Loucy (cell line): ENCODE data around the gene METTL18.

Experiments used
- H2AFZ ChIP-seq: fragments of 200-600 bp; sonication (generic); 2 replicates; pipeline ENCODE4 v1.6.0; 2016; ENCODE audit warnings: antibody characterized with exemption, mild to moderate bottlenecking, low read length, moderate library complexity
- H3F3A ChIP-seq: fragments of 200-600 bp; 2 replicates; pipeline ENCODE4 v1.6.0; 2016; ENCODE audit warnings: antibody characterized with exemption, low read depth, mild to moderate bottlenecking
- H3K27me3 ChIP-seq: fragments of 200-600 bp; sonication (generic); 2 replicates; pipeline ENCODE4 v1.6.1; 2014; ENCODE audit warnings: low read length, mild to moderate bottlenecking; ENCODE audit not compliant: insufficient read depth, poor library complexity, severe bottlenecking
- H3K36me3 ChIP-seq: fragments of 200-600 bp; sonication (generic); 2 replicates; pipeline ENCODE4 v1.6.1; 2016; ENCODE audit warnings: low read length; ENCODE audit not compliant: insufficient read depth
- H3K4me1 ChIP-seq: fragments of 200-600 bp; sonication (generic); 2 replicates; pipeline ENCODE4 v1.5.1; 2014; ENCODE audit warnings: low read length, mild to moderate bottlenecking; ENCODE audit not compliant: insufficient read depth, poor library complexity, severe bottlenecking
- H3K4me2 ChIP-seq: fragments of 200-600 bp; sonication (generic); 2 replicates; pipeline ENCODE4 v1.6.0; 2014; ENCODE audit warnings: antibody characterized with exemption, low read length, low read depth, mild to moderate bottlenecking; ENCODE audit not compliant: poor library complexity, severe bottlenecking
- H3K4me3 ChIP-seq: fragments of 200-600 bp; sonication (generic); 2 replicates; pipeline ENCODE4 v1.5.1; 2014; ENCODE audit warnings: low read length, mild to moderate bottlenecking, mixed read lengths; ENCODE audit not compliant: poor library complexity, severe bottlenecking
- H3K79me2 ChIP-seq: fragments of 200-600 bp; sonication (generic); 2 replicates; pipeline ENCODE4 v1.6.1; 2014; ENCODE audit warnings: low read length; ENCODE audit not compliant: insufficient read depth
- H3K9ac ChIP-seq: fragments of 200-600 bp; sonication (generic); 2 replicates; pipeline ENCODE4 v1.6.0; 2014; ENCODE audit warnings: mild to moderate bottlenecking, low read depth, low read length, moderate library complexity; ENCODE audit not compliant: poor library complexity, severe bottlenecking
- H3K9me2 ChIP-seq: fragments of 200-600 bp; sonication (generic); replicated peaks from 2 replicates; pipeline ENCODE4 v1.6.1; 2016; ENCODE audit warnings: low read depth, low read length, mixed read lengths
- H3K9me3 ChIP-seq: fragments of 200-600 bp; sonication (generic); 2 replicates; pipeline ENCODE4 v1.6.1; 2014; ENCODE audit warnings: mild to moderate bottlenecking, antibody characterized with exemption, low read length, low read depth; ENCODE audit not compliant: insufficient read depth
- H4K20me1 ChIP-seq: fragments of 200-600 bp; sonication (generic); 2 replicates; pipeline ENCODE4 v1.6.0; 2014; ENCODE audit warnings: antibody characterized with exemption, low read length, mild to moderate bottlenecking; ENCODE audit not compliant: insufficient read depth, poor library complexity, severe bottlenecking
- CTCF ChIP-seq: fragments of 200-600 bp; sonication (generic); conservative IDR thresholded peaks from 2 replicates; pipeline ENCODE4 v1.5.1; 2014; ENCODE audit warnings: mild to moderate bottlenecking, antibody characterized with exemption, low read length
- EZH2phosphoT487 ChIP-seq: fragments of 200-600 bp; IDR thresholded peaks from 2 replicates; pipeline ENCODE4 v1.6.1; 2018; ENCODE audit warnings: antibody characterized with exemption, mild to moderate bottlenecking, moderate library complexity, borderline replicate concordance

METTL18 gene

GRCh38 chr1:169797281-169797680 lies 2.6 kb upstream of the METTL18 start:
- TF ChIP-seq EZH2phosphoT487 (no peak), CTCF (no peak)
- Histone ChIP-seq H3K79me2 (peaks cover 96% of the 10 kb centered on the region), H4K20me1 (no peaks in the 10 kb centered on the region), H3K4me1 (peaks cover 75% of the 10 kb centered on the region), H3K4me2 (peak overlapping the region; percentile 80), H3K9me3 (no peaks in the 10 kb centered on the region), H3K27me3 (no peaks in the 10 kb centered on the region), H2AFZ (no peak overlapping the region), H3K4me3 (peak overlapping the region; percentile 92), H3K36me3 (0 out of 2 replicates have a peak, but pooled peaks cover 2% of the 10 kb centered on the region), H3K9me2 (no peaks in the 10 kb centered on the region), H3F3A (no peaks in the 10 kb centered on the region), H3K9ac (peak overlapping the region; percentile 93)

GRCh38 chr1:169796274-169796810 lies 1.6 kb upstream of the METTL18 start:
- no peaks in the 10 kb centered on the region for H4K20me1 ChIP-seq
- peak overlapping the region; percentile 80 for H3K4me2 ChIP-seq
- 0 out of 2 replicates have a peak, but pooled peaks cover 2% of the 10 kb centered on the region for H3K36me3 ChIP-seq
- H3K9ac ChIP-seq = peak overlapping the region; percentile 93
- no peak overlapping the region for H2AFZ ChIP-seq
- H3F3A ChIP-seq = no peaks in the 10 kb centered on the region
- peaks cover 92% of the 10 kb centered on the region for H3K79me2 ChIP-seq
- H3K9me2 ChIP-seq = no peaks in the 10 kb centered on the region
- peaks cover 68% of the 10 kb centered on the region for H3K4me1 ChIP-seq
- H3K9me3 ChIP-seq = no peaks in the 10 kb centered on the region
- TF ChIP-seq EZH2phosphoT487 (no peak), CTCF (no peak)
- H3K27me3 ChIP-seq = no peaks in the 10 kb centered on the region
- H3K4me3 ChIP-seq = peak overlapping the region; percentile 92

DNA sequence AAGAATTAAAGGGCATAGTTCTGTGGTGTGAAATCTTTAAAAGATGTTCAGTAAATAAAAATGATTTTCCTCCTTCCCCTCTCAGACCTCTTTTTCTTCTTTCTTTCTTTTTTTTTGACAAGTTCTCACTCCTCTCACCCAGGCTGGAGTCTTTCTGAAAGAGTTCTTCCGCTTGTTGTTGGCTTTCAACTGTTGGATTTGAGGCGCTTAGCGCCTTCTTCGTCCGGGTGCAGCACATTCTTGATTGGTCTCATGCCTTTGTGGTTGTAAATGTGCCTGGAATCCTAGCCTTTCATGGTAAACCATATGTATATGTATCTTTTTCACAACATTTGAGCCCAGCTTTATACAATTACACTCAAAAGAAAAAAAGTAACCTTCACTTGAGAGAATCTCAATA lies 980 bp upstream of the METTL18 start:
- H3K4me3 ChIP-seq = peak overlapping the region; percentile 92
- H3K9me3 ChIP-seq = no peaks in the 10 kb centered on the region
- H3K79me2 ChIP-seq = peaks cover 86% of the 10 kb centered on the region
- TF ChIP-seq EZH2phosphoT487 (no peak), CTCF (no peak)
- H2AFZ ChIP-seq = peak overlapping the region; percentile 76
- H3K36me3 ChIP-seq = 0 out of 2 replicates have a peak, but pooled peaks cover 2% of the 10 kb centered on the region
- no peaks in the 10 kb centered on the region for H4K20me1 ChIP-seq
- H3K27me3 ChIP-seq = no peaks in the 10 kb centered on the region
- H3K9ac ChIP-seq = peak overlapping the region; percentile 93
- H3F3A ChIP-seq = no peaks in the 10 kb centered on the region
- no peaks in the 10 kb centered on the region for H3K9me2 ChIP-seq
- peaks cover 64% of the 10 kb centered on the region for H3K4me1 ChIP-seq
- peak overlapping the region; percentile 80 for H3K4me2 ChIP-seq
